ENCODE data around the gene LINGO3. TPM values are rescaled to one million over a fixed set of nuclear protein-coding genes. Genes with fewer than 3 reads are reported as not detected.

Gene LINGO3
- total RNA-seq, 2 donors from 2014 or later: 0.20 to 1.0 TPM

- no peak overlapping the region for H3K27ac Mint-ChIP-seq
- Histone ChIP-seq H3K27ac (ENCODE audit: low read depth, low read length) (no peak overlapping the region), H3K4me3 (ENCODE audit: low read length) (no peak overlapping the region), H3K36me3 (ENCODE audit: control insufficient read depth, insufficient read depth, low read length) (no peaks in the 10 kb centered on the region), H3K9ac (ENCODE audit: extremely low read depth, low read length, poor library complexity, severe bottlenecking) (no peak overlapping the region), H3K9me3 (ENCODE audit: control insufficient read depth, low read length) (no peaks in the 10 kb centered on the region), H3K27me3 (ENCODE audit: control insufficient read depth, insufficient read depth, low read length, poor library complexity, severe bottlenecking) (peaks cover 21% of the 10 kb centered on the region), H3K4me1 (ENCODE audit: control insufficient read depth, insufficient read depth, low read length) (no peaks in the 10 kb centered on the region)
- no peak overlapping the region for H3K4me3 Mint-ChIP-seq
- peaks cover 1% of the 10 kb centered on the region for H3K36me3 Mint-ChIP-seq (ENCODE audit: low read depth)
- H3K9me3 Mint-ChIP-seq: peaks cover 2% of the 10 kb centered on the region
- no peak for TF ChIP-seq CTCF (conservative IDR thresholded peaks at IDR 0.05)
- DNase-seq: no peak
- 88 to 89% methylated on average over 9 to 17 of the region's 19 CpGs for WGBS, 2 experiments (ENCODE audit: insufficient coverage in 1 of 2, insufficient read length in 1 of 2)
- peaks cover 54% of the 10 kb centered on the region for H3K27me3 Mint-ChIP-seq (ENCODE audit: insufficient read depth)
- peaks cover 2% of the 10 kb centered on the region for H3K4me1 Mint-ChIP-seq
Measured at GRCh38 chr19:2305452-2306280, 2.3 kb downstream of the LINGO3 start.

DNA sequence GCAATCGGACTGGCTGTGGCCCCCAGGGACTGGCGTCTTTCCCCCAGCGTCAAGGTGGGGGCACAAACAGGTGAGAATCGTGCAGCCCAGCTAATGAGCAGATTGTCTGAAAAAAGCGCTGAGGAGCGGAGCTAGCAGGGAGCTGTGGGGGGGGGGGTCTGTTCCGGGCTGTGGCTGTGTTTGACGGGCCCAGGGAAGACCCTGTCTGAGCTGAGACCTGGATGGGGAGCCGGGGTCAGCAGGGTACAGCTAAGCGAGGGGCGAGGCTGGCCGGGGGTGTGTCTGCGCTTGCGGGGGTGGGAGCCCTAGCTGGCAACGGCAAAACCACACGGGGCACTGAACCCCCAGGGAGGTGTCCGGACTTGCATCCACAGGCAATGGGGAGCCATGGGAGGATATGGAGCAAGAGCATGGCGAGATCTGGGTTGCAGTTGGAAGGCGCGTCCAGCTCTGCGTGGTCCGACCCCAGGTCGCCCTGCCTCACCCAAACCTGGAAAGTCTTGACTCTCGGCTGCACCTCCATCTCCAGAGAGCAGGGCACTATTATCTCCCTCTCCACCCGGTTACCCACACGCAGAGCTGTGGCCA is 4.6 kb downstream of the LINGO3 start:
- no peak for DNase-seq
- H3K9me3 ChIP-seq (ENCODE audit: control insufficient read depth, low read length): no peaks in the 10 kb centered on the region
- H3K9me3 Mint-ChIP-seq: peaks cover 2% of the 10 kb centered on the region
- WGBS, 2 experiments (ENCODE audit: insufficient coverage in 1 of 2, insufficient read length in 1 of 2): 89 to 92% methylated on average over 12 to 26 of the region's 26 CpGs
- H3K4me3 Mint-ChIP-seq: no peak overlapping the region
- H3K4me1 ChIP-seq (ENCODE audit: control insufficient read depth, insufficient read depth, low read length): no peaks in the 10 kb centered on the region
- no peak overlapping the region for H3K4me3 ChIP-seq (ENCODE audit: low read length)
- H3K27ac Mint-ChIP-seq: no peak overlapping the region
- H3K36me3 Mint-ChIP-seq (ENCODE audit: low read depth): peaks cover 1% of the 10 kb centered on the region
- H3K4me1 Mint-ChIP-seq: peaks cover 2% of the 10 kb centered on the region
- H3K27me3 Mint-ChIP-seq (ENCODE audit: insufficient read depth): peaks cover 33% of the 10 kb centered on the region
- H3K36me3 ChIP-seq (ENCODE audit: control insufficient read depth, insufficient read depth, low read length): no peaks in the 10 kb centered on the region
- TF ChIP-seq CTCF (conservative IDR thresholded peaks at IDR 0.05): no peak
- peaks cover 9% of the 10 kb centered on the region for H3K27me3 ChIP-seq (ENCODE audit: control insufficient read depth, insufficient read depth, low read length, poor library complexity, severe bottlenecking)
- H3K9ac ChIP-seq (ENCODE audit: extremely low read depth, low read length, poor library complexity, severe bottlenecking): no peak overlapping the region
- H3K27ac ChIP-seq (ENCODE audit: low read depth, low read length): peak overlapping the region; percentile 86

DNA sequence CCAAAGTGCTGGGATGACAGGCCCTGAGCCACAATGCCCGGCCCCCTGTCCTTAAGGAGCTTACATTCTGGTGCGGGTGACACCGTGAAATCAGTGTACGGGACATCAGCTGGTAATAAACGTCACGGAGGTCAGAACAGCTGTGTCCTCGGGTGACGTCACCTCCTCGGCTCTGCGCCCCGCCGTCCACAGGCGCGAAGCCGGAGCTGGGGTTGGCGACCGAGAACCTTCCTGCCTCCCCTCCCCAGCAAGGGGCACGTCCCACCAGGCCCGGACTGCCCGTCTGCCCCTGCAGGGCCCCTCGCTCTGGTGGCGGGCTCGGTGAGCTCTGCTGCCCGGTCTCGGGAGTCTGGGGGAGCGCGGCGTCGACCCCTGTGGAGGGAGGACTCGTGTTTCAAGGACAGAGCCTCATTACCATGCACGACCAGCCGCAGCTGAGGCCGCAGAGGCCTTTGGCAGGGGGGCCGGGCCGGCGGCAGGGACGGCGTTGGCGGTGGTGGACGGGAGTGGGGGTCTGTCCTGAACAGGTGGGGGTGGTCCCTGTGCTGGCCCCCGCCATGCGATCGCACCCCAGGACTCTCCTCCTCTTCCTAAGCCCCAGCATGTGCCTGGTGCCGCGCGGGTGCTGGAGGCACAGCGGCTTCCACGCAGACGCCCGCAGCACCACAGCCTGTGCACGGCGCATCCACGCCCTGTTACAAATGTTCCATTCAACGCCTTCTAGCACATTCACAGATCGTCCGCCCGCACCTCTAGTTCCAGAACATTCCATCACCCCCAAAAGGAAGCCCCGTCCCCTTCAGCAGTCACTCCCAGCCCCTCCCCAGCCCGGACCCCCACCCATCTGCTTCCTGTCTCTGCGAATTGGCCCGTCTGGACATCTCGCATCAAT is 5.4 kb downstream of the LINGO3 start:
- H3K9me3 ChIP-seq (ENCODE audit: control insufficient read depth, low read length): no peaks in the 10 kb centered on the region
- WGBS, 2 experiments (ENCODE audit: insufficient coverage in 1 of 2, insufficient read length in 1 of 2): 65 to 80% methylated on average over 20 to 62 of the region's 62 CpGs
- no peak for TF ChIP-seq CTCF (conservative IDR thresholded peaks at IDR 0.05)
- H3K4me3 ChIP-seq (ENCODE audit: low read length): no peak overlapping the region
- peaks cover 2% of the 10 kb centered on the region for H3K4me1 Mint-ChIP-seq
- H3K27ac Mint-ChIP-seq: no peak overlapping the region
- peak overlapping the region; percentile 86 for H3K27ac ChIP-seq (ENCODE audit: low read depth, low read length)
- no peak overlapping the region for H3K9ac ChIP-seq (ENCODE audit: extremely low read depth, low read length, poor library complexity, severe bottlenecking)
- H3K36me3 Mint-ChIP-seq (ENCODE audit: low read depth): peaks cover 1% of the 10 kb centered on the region
- peaks cover 6% of the 10 kb centered on the region for H3K27me3 ChIP-seq (ENCODE audit: control insufficient read depth, insufficient read depth, low read length, poor library complexity, severe bottlenecking)
- no peaks in the 10 kb centered on the region for H3K4me1 ChIP-seq (ENCODE audit: control insufficient read depth, insufficient read depth, low read length)
- no peak overlapping the region for H3K4me3 Mint-ChIP-seq
- H3K36me3 ChIP-seq (ENCODE audit: control insufficient read depth, insufficient read depth, low read length): no peaks in the 10 kb centered on the region
- DNase-seq: peak; percentile 74
- H3K27me3 Mint-ChIP-seq (ENCODE audit: insufficient read depth): peaks cover 32% of the 10 kb centered on the region
- peaks cover 2% of the 10 kb centered on the region for H3K9me3 Mint-ChIP-seq
